MM.1S (cell line): ENCODE measurements around the gene STIM1.

Experiments used
- DNase-seq: peaks from one replicate; pipeline ENCODE4 v3.0.0-alpha.2; 2015
- H2AFZ ChIP-seq: fragments of 300-600 bp; sonication (generic); 2 replicates; pipeline ENCODE4 v1.6.0; 2016; ENCODE audit warnings: antibody characterized with exemption, low read length
- H3F3A ChIP-seq: fragments of 300-600 bp; sonication (generic); 2 replicates; pipeline ENCODE4 v1.6.1; 2016; ENCODE audit warnings: mild to moderate bottlenecking, antibody characterized with exemption, low read length, moderate library complexity, mixed read lengths; ENCODE audit not compliant: insufficient read depth
- H3K27ac ChIP-seq: fragments of 300-600 bp; sonication (generic); 2 replicates; pipeline ENCODE4 v1.5.1; 2016; ENCODE audit warnings: mild to moderate bottlenecking, low read length
- H3K27me3 ChIP-seq: fragments of 300-600 bp; sonication (generic); replicated peaks from 2 replicates; pipeline ENCODE4 v1.6.0; 2016; ENCODE audit warnings: low read length; ENCODE audit not compliant: insufficient read depth
- H3K36me3 ChIP-seq: fragments of 300-600 bp; sonication (generic); replicated peaks from 2 replicates; pipeline ENCODE4 v1.6.1; 2016; ENCODE audit warnings: mild to moderate bottlenecking, low read length, mixed read lengths; ENCODE audit not compliant: insufficient read depth
- H3K4me1 ChIP-seq: fragments of 300-600 bp; sonication (generic); 2 replicates; pipeline ENCODE4 v1.6.1; 2016; ENCODE audit warnings: low read length, mixed read lengths
- H3K4me2 ChIP-seq: fragments of 300-600 bp; sonication (generic); 2 replicates; pipeline ENCODE4 v1.6.0; 2016; ENCODE audit warnings: low read depth, low read length
- H3K4me3 ChIP-seq: fragments of 300-600 bp; sonication (generic); 2 replicates; pipeline ENCODE4 v1.5.1; 2016; ENCODE audit warnings: low read length, mixed read lengths
- H3K79me2 ChIP-seq: fragments of 300-600 bp; sonication (generic); 2 replicates; pipeline ENCODE4 v1.6.1; 2016; ENCODE audit warnings: mixed run types, low read length, mixed read lengths
- H3K9ac ChIP-seq: fragments of 300-600 bp; sonication (generic); 2 replicates; pipeline ENCODE4 v1.6.1; 2016; ENCODE audit warnings: low read length, mixed read lengths
- H3K9me2 ChIP-seq: fragments of 300-600 bp; sonication (generic); replicated peaks from 2 replicates; pipeline ENCODE4 v1.6.1; 2016; ENCODE audit warnings: mild to moderate bottlenecking, low read length, mixed read lengths; ENCODE audit not compliant: insufficient read depth
- H3K9me3 ChIP-seq: fragments of 300-600 bp; sonication (generic); replicated peaks from 2 replicates; pipeline ENCODE4 v1.6.1; 2016; ENCODE audit warnings: mild to moderate bottlenecking, low read length, mixed read lengths; ENCODE audit not compliant: insufficient read depth
- H4K20me1 ChIP-seq: fragments of 300-600 bp; sonication (generic); 2 replicates; pipeline ENCODE4 v1.6.1; 2016; ENCODE audit warnings: mild to moderate bottlenecking, low read length, moderate library complexity, mixed read lengths; ENCODE audit not compliant: insufficient read depth
- CTCF ChIP-seq: fragments of 300-600 bp; sonication (generic); IDR thresholded peaks from 2 replicates; pipeline ENCODE4 v1.5.1; 2016; ENCODE audit warnings: antibody characterized with exemption, low read length, mixed read lengths
- EZH2 ChIP-seq: fragments of 300-600 bp; sonication (generic); optimal IDR thresholded peaks from 2 replicates; pipeline ENCODE3; 2017; ENCODE audit warnings: low read depth, mild to moderate bottlenecking, antibody characterized with exemption, low read length, mixed read lengths
- EZH2phosphoT487 ChIP-seq: fragments of 300-600 bp; sonication (generic); IDR thresholded peaks from 2 replicates; pipeline ENCODE4 v1.6.1; 2018; ENCODE audit warnings: antibody characterized with exemption, low read length

The STIM1 gene

GRCh38 chr11:3907590-3907989 lies 52.1 kb downstream of the STIM1 start:
- peak; percentile 21 for DNase-seq
- no peaks in the 10 kb centered on the region for H3K36me3 ChIP-seq
- H3K9me3 ChIP-seq, result no peaks in the 10 kb centered on the region
- H4K20me1 ChIP-seq, result peaks cover 20% of the 10 kb centered on the region
- peaks cover 15% of the 10 kb centered on the region; the same call in 1 of the 2 replicates for H3F3A ChIP-seq
- H3K27ac ChIP-seq, result no peak overlapping the region
- H3K4me3 ChIP-seq, result no peak overlapping the region
- H3K9ac ChIP-seq, result no peak overlapping the region
- no peaks in the 10 kb centered on the region for H3K9me2 ChIP-seq
- peaks cover 32% of the 10 kb centered on the region for H3K4me1 ChIP-seq
- H2AFZ ChIP-seq, result no peak overlapping the region
- H3K79me2 ChIP-seq, result peaks cover 88% of the 10 kb centered on the region
- TF ChIP-seq EZH2 (no peak), CTCF (no peak), EZH2phosphoT487 (no peak)
- no peak overlapping the region for H3K4me2 ChIP-seq
- no peaks in the 10 kb centered on the region for H3K27me3 ChIP-seq

- Histone ChIP-seq H3F3A (peaks cover 7% of the 10 kb centered on the region; the same call in 1 of the 2 replicates), H3K4me2 (no peak overlapping the region), H3K4me3 (no peak overlapping the region), H3K79me2 (peaks cover 89% of the 10 kb centered on the region), H3K27ac (no peak overlapping the region), H4K20me1 (peaks cover 9% of the 10 kb centered on the region), H3K36me3 (no peaks in the 10 kb centered on the region), H3K4me1 (peaks cover 11% of the 10 kb centered on the region), H3K27me3 (no peaks in the 10 kb centered on the region), H3K9me2 (no peaks in the 10 kb centered on the region), H3K9me3 (no peaks in the 10 kb centered on the region), H2AFZ (no peak overlapping the region), H3K9ac (no peak overlapping the region)
- TF ChIP-seq EZH2phosphoT487 (no peak), CTCF (no peak), EZH2 (no peak)
- no peak for DNase-seq
Observed at GRCh38 chr11:3909901-3910300, 54.4 kb downstream of the STIM1 start.

GRCh38 chr11:3911908-3912505 lies 56.5 kb downstream of the STIM1 start:
- no peaks in the 10 kb centered on the region for H3K27me3 ChIP-seq
- H3K9me2 ChIP-seq, result no peaks in the 10 kb centered on the region
- H3F3A ChIP-seq, result 0 out of 2 replicates have a peak, but pooled peaks cover 3% of the 10 kb centered on the region
- no peaks in the 10 kb centered on the region for H3K9me3 ChIP-seq
- no peak overlapping the region for H3K4me2 ChIP-seq
- no peak overlapping the region for H3K27ac ChIP-seq
- H3K9ac ChIP-seq, result no peak overlapping the region
- 0 out of 2 replicates have a peak, but pooled peaks cover under 1% of the 10 kb centered on the region for H3K4me1 ChIP-seq
- TF ChIP-seq EZH2phosphoT487 (no peak), CTCF (no peak), EZH2 (no peak)
- no peak for DNase-seq
- no peak overlapping the region for H2AFZ ChIP-seq
- peaks cover 82% of the 10 kb centered on the region for H3K79me2 ChIP-seq
- no peak overlapping the region for H3K4me3 ChIP-seq
- H4K20me1 ChIP-seq, result no peaks in the 10 kb centered on the region
- no peaks in the 10 kb centered on the region for H3K36me3 ChIP-seq
